ENCODE data around the gene PRPF40A. TPM values are rescaled to one million over a fixed set of nuclear protein-coding genes. Genes with fewer than 3 reads are reported as not detected.
A peak's percentile ranks its signal among the peaks of the same experiment; 100 is the strongest.

The PRPF40A gene
- total and polyA plus RNA-seq, 10 of the 15 experiments (the other 5 are each of a cell fraction or from before 2014, with no cell fraction given), result 97.8 to 197 (median 144) TPM

GRCh38 chr2:152683400-152683799 is 33.9 kb downstream of the PRPF40A start:
- Histone ChIP-seq H3K4me3 (no peak overlapping the region), H3K27ac (ENCODE audit: control insufficient read depth, insufficient read depth) (no peak overlapping the region), H3K9me3 (replicated peaks; ENCODE audit: control insufficient read depth, insufficient read depth, low read length) (no peaks in the 10 kb centered on the region; the same call in 2 of the 3 replicates), H4K20me1 (ENCODE audit: control insufficient read depth, insufficient read depth) (no peaks in the 10 kb centered on the region), H2AFZ (ENCODE audit: control insufficient read depth, low read depth, low read length) (no peak overlapping the region), H3K9ac (ENCODE audit: control insufficient read depth, insufficient read depth, low read length) (no peak overlapping the region), H3K79me2 (ENCODE audit: control insufficient read depth, insufficient read depth, low read length) (peaks cover 16% of the 10 kb centered on the region), H3K4me1 (ENCODE audit: control insufficient read depth, insufficient read depth, low read length) (no peaks in the 10 kb centered on the region), H3K4me2 (ENCODE audit: control insufficient read depth, insufficient read depth) (no peak overlapping the region), H3K27me3 (replicated peaks in 1 of 2; ENCODE audit: control insufficient read depth in 2 of 2, insufficient read depth in 2 of 2, low read length in 1 of 2) (no peaks in the 10 kb centered on the region), H3K36me3 (ENCODE audit: control insufficient read depth in 2 of 2, insufficient read depth in 2 of 2, low read length in 1 of 2) (peaks cover 3 to 18% of the 10 kb centered on the region in 2 experiments; a peak in 3 of 4 replicates)
- POLR2A ChIA-PET, result interaction anchor here (1.2 kb wide), 1 partner anchor 13 kb away, joined by 3 read pairs; no protein-coding TSS in a partner anchor
- SMC1A ChIA-PET (ENCODE audit: uncharacterized antibody, unreplicated experiment), result interaction anchor here (0.7 to 1.7 kb wide), 3 partner anchors 13 to 33 kb away, joined by 3 to 4 read pairs (median 3); no protein-coding TSS in a partner anchor
- in situ Hi-C loops (cut with MboI), result no loop called here
- FAIRE-seq, result peak; percentile 47
- no peak for DNase-seq (ENCODE audit: low read depth, low spot score)
- intact Hi-C loops (cut with micrococcal nuclease; ENCODE audit: unreplicated experiment), result no loop called here
- BruUV-seq (replicated peaks), result no TSS peak
- TF ChIP-seq BMI1 (IDR thresholded peaks at IDR 0.05; ENCODE audit: borderline replicate concordance), result no peak
- no peak for ATAC-seq
- RAD21 ChIA-PET (ENCODE audit: unreplicated experiment), result no interaction called here
- CTCF ChIA-PET, result interaction anchor here (0.7 to 2.2 kb wide), 4 partner anchors 16 to 60 kb away, joined by 3 to 8 read pairs (median 4); no protein-coding TSS in a partner anchor

- FAIRE-seq (no peak), DNase-seq (ENCODE audit: low read depth, low spot score) (no peak), ATAC-seq (no peak; the same call in 2 of the 3 replicates)
- in situ Hi-C loops (cut with MboI), result no loop called here
- Histone ChIP-seq H2AFZ (ENCODE audit: control insufficient read depth, low read depth, low read length) (no peak overlapping the region), H3K27me3 (replicated peaks in 1 of 2; ENCODE audit: control insufficient read depth in 2 of 2, insufficient read depth in 2 of 2, low read length in 1 of 2) (no peaks in the 10 kb centered on the region), H3K9me3 (replicated peaks; ENCODE audit: control insufficient read depth, insufficient read depth, low read length) (no peaks in the 10 kb centered on the region), H4K20me1 (ENCODE audit: control insufficient read depth, insufficient read depth) (no peaks in the 10 kb centered on the region), H3K4me3 (no peak overlapping the region), H3K36me3 (ENCODE audit: control insufficient read depth in 2 of 2, insufficient read depth in 2 of 2, low read length in 1 of 2) (peaks cover 3 to 18% of the 10 kb centered on the region in 2 experiments; a peak in 3 of 4 replicates), H3K27ac (ENCODE audit: control insufficient read depth, insufficient read depth) (no peak overlapping the region), H3K4me1 (ENCODE audit: control insufficient read depth, insufficient read depth, low read length) (no peaks in the 10 kb centered on the region), H3K9ac (ENCODE audit: control insufficient read depth, insufficient read depth, low read length) (no peak overlapping the region), H3K4me2 (ENCODE audit: control insufficient read depth, insufficient read depth) (no peak overlapping the region), H3K79me2 (ENCODE audit: control insufficient read depth, insufficient read depth, low read length) (peaks cover 16% of the 10 kb centered on the region)
- intact Hi-C loops (cut with micrococcal nuclease; ENCODE audit: unreplicated experiment), result no loop called here
- ChIA-PET CTCF (interaction anchor here (0.7 to 2.2 kb wide), 5 partner anchors 15 to 72 kb away, joined by 3 to 8 read pairs (median 4); no protein-coding TSS in a partner anchor), SMC1A (ENCODE audit: uncharacterized antibody, unreplicated experiment) (interaction anchor here (1.6 to 1.7 kb wide), 2 partner anchors 14 to 32 kb away, joined by 3 to 4 read pairs; no protein-coding TSS in a partner anchor), RAD21 (ENCODE audit: unreplicated experiment) (no interaction called here), POLR2A (interaction anchor here (1.2 kb wide), 1 partner anchor 12 kb away, joined by 3 read pairs; no protein-coding TSS in a partner anchor)
- WGBS (ENCODE audit: insufficient coverage, insufficient replicate concordance, low lambda C conversion rate, missing lambda C conversion rate), result 97% methylated on average over 9 of the region's 9 CpGs
- no TSS peak for BruUV-seq (replicated peaks)
- TF ChIP-seq PRDM15 (CRISPR knock-in tag; IDR thresholded peaks at IDR 0.05) (no peak), GABPA (IDR thresholded peaks at IDR 0.05; ENCODE audit: low read depth) (no peak), NR2C1 (IDR thresholded peaks at IDR 0.05) (no peak), IRF4 (IDR thresholded peaks at IDR 0.05; ENCODE audit: low read depth, low read length) (no peak), RB1 (IDR thresholded peaks at IDR 0.05; ENCODE audit: borderline replicate concordance) (no peak), CHD1 (IDR thresholded peaks at IDR 0.05; ENCODE audit: low read depth, low read length) (no peak), ZSCAN29 (IDR thresholded peaks at IDR 0.05) (no peak), WRNIP1 (IDR thresholded peaks at IDR 0.05; ENCODE audit: borderline replicate concordance, low read depth, low read length) (no peak), NFXL1 (IDR thresholded peaks at IDR 0.05; ENCODE audit: borderline replicate concordance) (no peak), BACH1 (IDR thresholded peaks at IDR 0.05; ENCODE audit: borderline replicate concordance) (no peak), CBFB (IDR thresholded peaks at IDR 0.05; ENCODE audit: low read depth) (no peak), IKZF2 (IDR thresholded peaks at IDR 0.05) (no peak), MEF2B (IDR thresholded peaks at IDR 0.05; ENCODE audit: partially characterized antibody, poor library complexity, severe bottlenecking) (no peak), RFX5 (IDR thresholded peaks at IDR 0.05; ENCODE audit: low read depth, low read length) (no peak), STAT3 (IDR thresholded peaks at IDR 0.05; ENCODE audit: low read depth, low read length) (no peak), ZNF207 (IDR thresholded peaks at IDR 0.05; ENCODE audit: borderline replicate concordance) (no peak)
Observed at GRCh38 chr2:152682663-152683062, 34.6 kb downstream of the PRPF40A start.

Data from GM12878 (cell line).